K562 (cell line): ENCODE results near the gene ITSN1. TPM values are rescaled to one million over a fixed set of nuclear protein-coding genes. Genes with fewer than 3 reads are reported as not detected.

ENCODE experiments used
- BMI1 ChIP-seq: fragments of 150-350 bp; IDR thresholded peaks from 2 replicates; pipeline ENCODE4 v1.6.1; 2014; ENCODE audit warnings: low read length
- CREM ChIP-seq: IDR thresholded peaks from 2 replicates; pipeline ENCODE4 v1.6.1; 2014; ENCODE audit warnings: antibody characterized with exemption, low read depth
- EHMT2 ChIP-seq: fragments of 450-650 bp; IDR thresholded peaks from 2 replicates; pipeline ENCODE4 v1.6.1; 2018; ENCODE audit warnings: antibody characterized with exemption
- HINFP ChIP-seq: fragments of 450-650 bp; conservative IDR thresholded peaks from 2 replicates; pipeline ENCODE4 v1.6.1; 2016; ENCODE audit warnings: missing genetic modification characterization, low read depth, mild to moderate bottlenecking, control low read depth, missing compliant biosample characterization
- MAFF ChIP-seq: IDR thresholded peaks from 2 replicates; pipeline ENCODE4 v1.6.1; 2012; ENCODE audit warnings: low read length, improper control_type of control experiment
- NR0B1 ChIP-seq: fragments of 450-650 bp; IDR thresholded peaks from one replicate; pipeline ENCODE4 v1.6.1; 2018; ENCODE audit warnings: mild to moderate bottlenecking, moderate library complexity; ENCODE audit not compliant: partially characterized antibody
- POU5F1 ChIP-seq: fragments of 150-350 bp; IDR thresholded peaks from 2 replicates; pipeline ENCODE4 v1.6.1; 2014; ENCODE audit warnings: borderline replicate concordance, low read length, low read depth, mild to moderate bottlenecking; ENCODE audit not compliant: partially characterized antibody
- PRDM10 ChIP-seq: fragments of 450-650 bp; IDR thresholded peaks from 2 replicates; pipeline ENCODE4 v1.6.1; 2018; ENCODE audit not compliant: partially characterized antibody
- RBM15 ChIP-seq: fragments of 200-400 bp; formaldehyde crosslinking; IDR thresholded peaks from 2 replicates; pipeline ENCODE4 v1.6.1; 2018; ENCODE audit warnings: mild to moderate bottlenecking, low read length, moderate library complexity; ENCODE audit not compliant: insufficient read depth
- RBM25 ChIP-seq: fragments of 200-400 bp; formaldehyde crosslinking; IDR thresholded peaks from 2 replicates; pipeline ENCODE4 v1.6.1; 2018; ENCODE audit warnings: low read length, low read depth, moderate library complexity; ENCODE audit not compliant: severe bottlenecking
- SMC3 ChIP-seq: conservative IDR thresholded peaks from 2 replicates; pipeline ENCODE4 v1.6.1; 2011; ENCODE audit warnings: low read depth, low read length, improper control_type of control experiment; ENCODE audit not compliant: insufficient read depth
- TRIM28 ChIP-seq: fragments of 450-650 bp; IDR thresholded peaks from 2 replicates; pipeline ENCODE4 v1.6.1; 2017
- ZNF24 ChIP-seq: fragments of 450-650 bp; IDR thresholded peaks from 2 replicates; pipeline ENCODE4 v1.6.1; 2016
- ZNF398 ChIP-seq: fragments of 250-450 bp; sonication (Bioruptor Pico); IDR thresholded peaks from 2 replicates; pipeline ENCODE4 v1.8.0; 2021; ENCODE audit warnings: moderate library complexity, mild to moderate bottlenecking, inconsistent platforms
- ZNF592 ChIP-seq: fragments of 450-650 bp; IDR thresholded peaks from 2 replicates; pipeline ENCODE4 v1.6.1; 2017; ENCODE audit warnings: antibody characterized with exemption, mild to moderate bottlenecking
- polyA plus RNA-seq, 8 experiments: library from polyadenylated mRNA; depleted of rRNA in 4 of 8; stranded (reverse) in 5 of 8; unstranded in 3 of 8; fragments of >200 nt; fragmentation: Nextera tagmentation in 2 of 8; fragmentation: Illumina TruSeq in 1 of 8; extraction: Ambion mirVana in 2 of 8; extraction: Trizol in 1 of 8; gene quantifications; 2 replicates each; pipeline versions ENCODE4 v1.2.1 to v1.2.3, GENCODE V29; 2011 to 2014; ENCODE audit warnings: inconsistent platforms in 1 of 8, missing spikeins in 1 of 8
- total RNA-seq, 7 experiments: library from RNA; depleted of rRNA in 6 of 7; stranded (reverse); fragments of >200 nt in 6 of 7; fragmentation: Illumina TruSeq in 2 of 7; extraction: Trizol in 2 of 7; gene quantifications; 2 replicates each; pipeline versions ENCODE4 v1.2.1 to v1.2.3, GENCODE V29; 2011 to 2021; ENCODE audit warnings: low replicate concordance in 1 of 7

ITSN1 gene
- total and polyA plus RNA-seq, 9 of the 15 experiments (the other 6 are each of a cell fraction or from before 2014, with no cell fraction given): 1.1 to 12.6 (median 4.8) TPM

- TF ChIP-seq ZNF398 (CRISPR knock-in tag): no peak
- no peak for TF ChIP-seq RBM15
- TF ChIP-seq PRDM10: peak; percentile 64
- peak; percentile 100 for TF ChIP-seq MAFF
- no peak for TF ChIP-seq RBM25
- TF ChIP-seq EHMT2: peak; percentile 86; the same call in 1 of the 2 replicates
- TF ChIP-seq TRIM28: peak; percentile 87; the same call in 1 of the 2 replicates
- peak; percentile 86 for TF ChIP-seq ZNF592
- peak; percentile 66; the same call in 1 of the 2 replicates for TF ChIP-seq CREM
- TF ChIP-seq SMC3: no peak
- TF ChIP-seq BMI1: no peak
- TF ChIP-seq POU5F1: no peak
- TF ChIP-seq ZNF24: no peak
- TF ChIP-seq HINFP: no peak
- no peak for TF ChIP-seq NR0B1
Observed at GRCh38 chr21:33761441-33762036, 119.2 kb downstream of the ITSN1 start (continued).
